ENCODE measurements around the gene DCANP1. TPM values are rescaled to one million over a fixed set of nuclear protein-coding genes. Genes with fewer than 3 reads are reported as not detected.
A peak's percentile ranks its signal among the peaks of the same experiment; 100 is the strongest.

Gene DCANP1
- total RNA-seq, 1 experiment from 2014 or later, result not detected

- peak; percentile 3 for ATAC-seq
- CTCF ChIA-PET, result no interaction called here
- POLR2A ChIA-PET, result no interaction called here
Observed at GRCh38 chr5:135398160-135398854, 48.8 kb downstream of the DCANP1 start.

More at GRCh38 chr5:135398160-135398854, 48.8 kb downstream of the DCANP1 start:
- TF ChIP-seq NR2C2 (CRISPR knock-in tag; IDR thresholded peaks at IDR 0.05) (no peak), USF1 (CRISPR knock-in tag; IDR thresholded peaks at IDR 0.05) (peak; percentile 46; the same call in 1 of the 2 replicates), ZNF416 (CRISPR knock-in tag; IDR thresholded peaks at IDR 0.05) (no peak), JAZF1 (CRISPR knock-in tag; IDR thresholded peaks at IDR 0.05) (no peak), ZNF219 (CRISPR knock-in tag; IDR thresholded peaks at IDR 0.05; ENCODE audit: borderline replicate concordance) (0 out of 2 replicates have a peak, but pooled peaks have one; percentile 1), ETV6 (CRISPR knock-in tag; IDR thresholded peaks at IDR 0.05) (peak; percentile 25; the same call in 1 of the 2 replicates), IRF1 (CRISPR knock-in tag; IDR thresholded peaks at IDR 0.05) (no peak), CREB1 (CRISPR knock-in tag; IDR thresholded peaks at IDR 0.05) (no peak), USF2 (CRISPR knock-in tag; IDR thresholded peaks at IDR 0.05) (peak; percentile 54), TCF7 (CRISPR knock-in tag; IDR thresholded peaks at IDR 0.05; ENCODE audit: low read depth) (no peak), CTCF (IDR thresholded peaks at IDR 0.05) (no peak), EMX1 (CRISPR knock-in tag; IDR thresholded peaks at IDR 0.05) (no peak), GRHL2 (CRISPR knock-in tag; IDR thresholded peaks at IDR 0.05; ENCODE audit: insufficient replicate concordance, severe bottlenecking) (no peak), STAT6 (CRISPR knock-in tag; conservative IDR thresholded peaks at IDR 0.05; ENCODE audit: low read depth) (no peak), PREB (CRISPR knock-in tag; IDR thresholded peaks at IDR 0.05; ENCODE audit: borderline replicate concordance) (no peak)
- H3K36me3 Mint-ChIP-seq, result no peaks in the 10 kb centered on the region
- H3K9me3 Mint-ChIP-seq, result no peaks in the 10 kb centered on the region
- H3K27me3 Mint-ChIP-seq (ENCODE audit: low read depth), result peaks cover 67% of the 10 kb centered on the region
- peak overlapping the region; percentile 73 for H3K4me3 Mint-ChIP-seq
- peaks cover 43% of the 10 kb centered on the region for H3K4me1 Mint-ChIP-seq
- peak; percentile 65 for DNase-seq (ENCODE audit: low spot score)
- no peak overlapping the region; the same call in 1 of the 2 replicates for H3K27ac Mint-ChIP-seq

Data from WTC11 (cell line).